Measurements from ENCODE around the gene SDF2.

The SDF2 gene

GRCh38 chr17:28599311-28600184 lies 62.2 kb downstream of the SDF2 start:
- H3K4me1 ChIP-seq = peaks cover 0 to 18% (median 11%) of the 10 kb centered on the region in 4 donors
- no peaks in the 10 kb centered on the region for H3K36me3 ChIP-seq
- H3K27me3 ChIP-seq = no peaks in the 10 kb centered on the region
- TF ChIP-seq, protein P1, sequence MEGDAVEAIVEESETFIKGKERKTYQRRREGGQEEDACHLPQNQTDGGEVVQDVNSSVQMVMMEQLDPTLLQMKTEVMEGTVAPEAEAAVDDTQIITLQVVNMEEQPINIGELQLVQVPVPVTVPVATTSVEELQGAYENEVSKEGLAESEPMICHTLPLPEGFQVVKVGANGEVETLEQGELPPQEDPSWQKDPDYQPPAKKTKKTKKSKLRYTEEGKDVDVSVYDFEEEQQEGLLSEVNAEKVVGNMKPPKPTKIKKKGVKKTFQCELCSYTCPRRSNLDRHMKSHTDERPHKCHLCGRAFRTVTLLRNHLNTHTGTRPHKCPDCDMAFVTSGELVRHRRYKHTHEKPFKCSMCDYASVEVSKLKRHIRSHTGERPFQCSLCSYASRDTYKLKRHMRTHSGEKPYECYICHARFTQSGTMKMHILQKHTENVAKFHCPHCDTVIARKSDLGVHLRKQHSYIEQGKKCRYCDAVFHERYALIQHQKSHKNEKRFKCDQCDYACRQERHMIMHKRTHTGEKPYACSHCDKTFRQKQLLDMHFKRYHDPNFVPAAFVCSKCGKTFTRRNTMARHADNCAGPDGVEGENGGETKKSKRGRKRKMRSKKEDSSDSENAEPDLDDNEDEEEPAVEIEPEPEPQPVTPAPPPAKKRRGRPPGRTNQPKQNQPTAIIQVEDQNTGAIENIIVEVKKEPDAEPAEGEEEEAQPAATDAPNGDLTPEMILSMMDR (IDR thresholded peaks at IDR 0.05) = no peak
- intact Hi-C loops (cut with DNase I; ENCODE audit: low total_unique reads) = no loop called here
- no peaks in the 10 kb centered on the region for H3K9me3 ChIP-seq
- peak overlapping the region; percentile 57 to 61 for H3K4me3 ChIP-seq
- DNase-seq = peak; percentile 68 to 80
- H3K27ac ChIP-seq = peak overlapping the region; percentile 93

- peak; percentile 93 to 97 for DNase-seq
- intact Hi-C loops (cut with DNase I; ENCODE audit: low total_unique reads) = no loop called here
- TF ChIP-seq, protein P1 (IDR thresholded peaks at IDR 0.05) = peak in 1 of 2 experiments; percentile 6
- no peaks in the 10 kb centered on the region for H3K9me3 ChIP-seq
- peaks cover 0 to 18% (median 11%) of the 10 kb centered on the region in 4 donors for H3K4me1 ChIP-seq
- H3K4me3 ChIP-seq = peak within 1 kb of the TSS; percentile 57 to 61
- no peaks in the 10 kb centered on the region for H3K36me3 ChIP-seq
- H3K27ac ChIP-seq = peak within 1 kb of the TSS; percentile 93
- H3K27me3 ChIP-seq = no peaks in the 10 kb centered on the region
Measured at GRCh38 chr17:28598799-28599310, 62.9 kb downstream of the SDF2 start, which contains the start of gene SPAG5. Gene SPAG5, minus strand, starts transcription at chr17:28599025. Its CDS starts 79 bp downstream, at chr17:28598946.

DNA sequence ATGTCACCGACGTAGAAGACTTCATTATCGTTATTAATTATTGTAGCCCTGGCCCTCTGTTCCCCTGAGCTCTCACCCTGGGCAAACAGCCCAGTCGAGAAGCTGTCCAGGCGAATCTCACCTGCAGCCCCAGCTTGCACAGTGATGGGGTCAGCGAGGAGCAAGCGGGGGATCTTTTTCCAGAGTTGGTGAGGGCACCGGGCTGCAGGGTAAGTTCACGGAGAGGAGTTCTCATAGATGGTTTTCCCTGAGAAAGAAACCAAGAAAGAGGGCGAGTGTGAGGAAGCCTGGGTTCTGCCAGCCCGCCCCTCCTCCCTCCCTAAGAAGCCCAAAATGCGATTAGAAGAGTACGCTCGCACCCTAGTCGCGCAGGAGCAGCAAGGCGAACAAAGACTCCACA lies 63.3 kb downstream of the SDF2 start:
- TF ChIP-seq, protein P1 (IDR thresholded peaks at IDR 0.05) = no peak
- H3K4me1 ChIP-seq = peaks cover 0 to 18% (median 11%) of the 10 kb centered on the region in 4 donors
- H3K9me3 ChIP-seq = no peaks in the 10 kb centered on the region
- peak overlapping the region; percentile 93 for H3K27ac ChIP-seq
- no peaks in the 10 kb centered on the region for H3K36me3 ChIP-seq
- intact Hi-C loops (cut with DNase I; ENCODE audit: low total_unique reads) = no loop called here
- DNase-seq = no peak
- H3K4me3 ChIP-seq = peak overlapping the region; percentile 57 to 61
- H3K27me3 ChIP-seq = no peaks in the 10 kb centered on the region

Measured in tibial artery (tissue), 4 donors.